22Rv1 (cell line): ENCODE results near the gene MSH4.

ENCODE experiments used
- ZFX ChIP-seq: fragments of 450-650 bp; IDR thresholded peaks from 2 replicates; pipeline ENCODE4 v1.6.1; 2017; ENCODE audit warnings: antibody characterized with exemption, borderline replicate concordance
- TF ChIP-seq, protein P1 (sequence below): fragments of 450-650 bp; IDR thresholded peaks from 2 replicates; pipeline ENCODE4 v1.5.1; 2017; ENCODE audit warnings: mild to moderate bottlenecking

DNA sequence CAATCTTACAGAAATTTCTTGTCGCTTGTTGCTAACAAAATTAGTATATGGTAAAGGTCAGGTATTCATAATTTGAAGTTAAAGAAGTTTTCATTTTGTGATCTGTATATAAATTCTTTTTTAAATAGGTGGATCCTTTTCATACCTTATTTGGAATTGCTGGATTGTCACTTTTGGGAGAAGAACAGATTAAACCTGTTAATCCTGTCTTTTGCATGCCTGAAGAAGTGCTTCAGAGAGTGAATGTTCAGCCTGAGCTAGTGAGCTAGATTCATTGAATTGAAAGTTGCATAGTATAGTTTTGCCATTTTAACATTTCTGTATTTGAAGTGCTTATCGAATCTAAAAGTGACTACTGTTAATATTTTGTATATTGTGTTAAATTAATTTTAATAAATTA is 2.3 kb upstream of the MSH4 start:
- TF ChIP-seq, protein P1, sequence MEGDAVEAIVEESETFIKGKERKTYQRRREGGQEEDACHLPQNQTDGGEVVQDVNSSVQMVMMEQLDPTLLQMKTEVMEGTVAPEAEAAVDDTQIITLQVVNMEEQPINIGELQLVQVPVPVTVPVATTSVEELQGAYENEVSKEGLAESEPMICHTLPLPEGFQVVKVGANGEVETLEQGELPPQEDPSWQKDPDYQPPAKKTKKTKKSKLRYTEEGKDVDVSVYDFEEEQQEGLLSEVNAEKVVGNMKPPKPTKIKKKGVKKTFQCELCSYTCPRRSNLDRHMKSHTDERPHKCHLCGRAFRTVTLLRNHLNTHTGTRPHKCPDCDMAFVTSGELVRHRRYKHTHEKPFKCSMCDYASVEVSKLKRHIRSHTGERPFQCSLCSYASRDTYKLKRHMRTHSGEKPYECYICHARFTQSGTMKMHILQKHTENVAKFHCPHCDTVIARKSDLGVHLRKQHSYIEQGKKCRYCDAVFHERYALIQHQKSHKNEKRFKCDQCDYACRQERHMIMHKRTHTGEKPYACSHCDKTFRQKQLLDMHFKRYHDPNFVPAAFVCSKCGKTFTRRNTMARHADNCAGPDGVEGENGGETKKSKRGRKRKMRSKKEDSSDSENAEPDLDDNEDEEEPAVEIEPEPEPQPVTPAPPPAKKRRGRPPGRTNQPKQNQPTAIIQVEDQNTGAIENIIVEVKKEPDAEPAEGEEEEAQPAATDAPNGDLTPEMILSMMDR: no peak
- no peak for TF ChIP-seq ZFX
